AG09309 (cell line): ENCODE data around the gene SOX30.
"Not testable (repeated sequence)": the region's sequence is repeated elsewhere in the genome, so short reads cannot be mapped to it uniquely, and the experiment has no call there.

Experiments
- DNase-seq: peaks from one replicate; pipeline ENCODE4 v3.0.0-alpha.2; 2010; ENCODE audit warnings: low read depth
- H3K4me3 ChIP-seq: 2 replicates; pipeline ENCODE4 v1.5.1; 2011; ENCODE audit warnings: mild to moderate bottlenecking, low read depth, low read length, moderate library complexity; ENCODE audit not compliant: control insufficient read depth
- TF ChIP-seq, protein P1 (sequence below): IDR thresholded peaks from 2 replicates; pipeline ENCODE4 v1.5.1; 2011; ENCODE audit warnings: mild to moderate bottlenecking, low read depth, low read length, inconsistent platforms; ENCODE audit not compliant: insufficient read depth, control insufficient read depth; ENCODE audit errors: missing control alignments

SOX30 gene

DNA sequence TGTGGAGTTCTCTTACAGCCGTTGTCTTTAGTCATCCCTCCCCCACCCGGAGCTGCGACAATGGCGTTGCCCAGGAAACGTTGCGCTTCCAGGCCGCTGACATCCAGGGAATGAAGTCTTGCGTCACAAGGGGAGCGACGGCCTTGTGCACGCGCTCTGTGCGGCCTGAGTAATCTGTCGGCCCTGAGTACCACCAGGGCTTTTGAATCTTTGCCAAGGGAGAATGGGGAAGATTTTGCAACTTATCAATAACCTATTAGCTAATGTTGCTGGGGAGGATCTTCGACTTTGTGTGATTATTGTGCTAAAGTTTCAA, at the start of gene SOX30:
TSS of gene SOX30 (minus strand) at position 62 of the 316 bp plus-strand sequence. CDS start 360 bp downstream, outside the sequence.
- peak within 1 kb of the TSS; percentile 27 for H3K4me3 ChIP-seq
- TF ChIP-seq, protein P1, sequence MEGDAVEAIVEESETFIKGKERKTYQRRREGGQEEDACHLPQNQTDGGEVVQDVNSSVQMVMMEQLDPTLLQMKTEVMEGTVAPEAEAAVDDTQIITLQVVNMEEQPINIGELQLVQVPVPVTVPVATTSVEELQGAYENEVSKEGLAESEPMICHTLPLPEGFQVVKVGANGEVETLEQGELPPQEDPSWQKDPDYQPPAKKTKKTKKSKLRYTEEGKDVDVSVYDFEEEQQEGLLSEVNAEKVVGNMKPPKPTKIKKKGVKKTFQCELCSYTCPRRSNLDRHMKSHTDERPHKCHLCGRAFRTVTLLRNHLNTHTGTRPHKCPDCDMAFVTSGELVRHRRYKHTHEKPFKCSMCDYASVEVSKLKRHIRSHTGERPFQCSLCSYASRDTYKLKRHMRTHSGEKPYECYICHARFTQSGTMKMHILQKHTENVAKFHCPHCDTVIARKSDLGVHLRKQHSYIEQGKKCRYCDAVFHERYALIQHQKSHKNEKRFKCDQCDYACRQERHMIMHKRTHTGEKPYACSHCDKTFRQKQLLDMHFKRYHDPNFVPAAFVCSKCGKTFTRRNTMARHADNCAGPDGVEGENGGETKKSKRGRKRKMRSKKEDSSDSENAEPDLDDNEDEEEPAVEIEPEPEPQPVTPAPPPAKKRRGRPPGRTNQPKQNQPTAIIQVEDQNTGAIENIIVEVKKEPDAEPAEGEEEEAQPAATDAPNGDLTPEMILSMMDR = no peak
- DNase-seq = no peak

DNA sequence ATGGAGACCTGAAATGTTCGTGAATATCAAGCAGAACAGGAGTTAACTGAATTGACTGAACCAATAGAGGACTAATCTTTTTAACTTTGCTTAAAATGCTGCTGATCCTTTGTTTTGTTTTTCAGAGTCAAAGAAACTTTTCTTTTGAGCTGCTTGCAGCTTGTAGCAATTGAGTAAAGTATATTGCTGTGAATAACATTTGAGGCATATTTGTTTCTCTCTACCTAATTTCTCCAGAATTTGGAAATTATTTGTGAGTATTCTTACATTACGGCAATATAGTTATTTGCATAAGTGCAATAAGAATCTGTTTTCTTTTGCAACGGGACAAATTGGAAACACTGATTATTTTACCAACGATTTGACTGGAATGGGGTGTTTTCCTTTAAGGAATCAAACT, 46.4 kb upstream of the SOX30 start:
- DNase-seq, H3K4me3 ChIP-seq: not testable (repeated sequence)

DNA sequence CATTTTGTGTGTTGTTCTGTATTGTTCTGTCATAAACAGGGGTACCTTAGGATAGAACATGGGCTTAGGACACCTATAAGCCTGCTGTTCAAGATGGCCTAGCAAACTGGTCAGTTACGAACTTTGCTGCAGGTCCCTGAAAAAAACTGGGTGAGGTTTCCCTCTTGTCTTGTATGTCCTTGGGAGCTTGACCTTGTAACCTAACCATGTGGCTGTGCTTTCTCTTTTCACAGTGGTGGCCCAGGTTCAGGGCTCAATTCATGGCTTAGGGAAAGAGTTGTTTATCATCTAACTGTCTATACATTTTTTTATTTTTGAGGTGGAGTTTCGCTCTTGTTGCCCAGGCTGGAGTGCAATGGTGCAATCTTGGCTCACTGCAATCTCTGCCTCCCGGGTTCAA, 43.9 kb upstream of the SOX30 start:
- not testable (repeated sequence) for H3K4me3 ChIP-seq, DNase-seq

DNA sequence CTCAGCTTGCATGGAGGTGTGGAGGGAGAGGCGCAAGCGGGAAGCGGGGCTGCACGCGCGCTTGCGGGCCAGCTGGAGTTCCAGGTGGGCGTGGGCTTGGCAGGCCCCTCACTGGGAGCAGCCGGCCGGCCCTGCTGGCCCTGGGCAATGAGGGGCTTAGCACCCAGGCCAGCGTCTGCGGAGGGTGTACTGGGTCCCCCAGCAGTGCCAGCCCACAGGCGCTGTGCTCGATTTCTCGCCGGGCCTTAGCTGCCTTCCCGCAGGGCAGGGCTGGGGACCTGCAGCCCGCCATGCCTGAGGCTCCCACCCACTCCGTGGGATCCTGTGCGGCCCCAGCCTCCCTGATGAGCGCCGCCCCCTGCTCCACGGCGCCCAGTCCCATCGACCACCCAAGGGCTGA, 41.6 kb upstream of the SOX30 start:
- H3K4me3 ChIP-seq, DNase-seq: not testable (repeated sequence)

DNA sequence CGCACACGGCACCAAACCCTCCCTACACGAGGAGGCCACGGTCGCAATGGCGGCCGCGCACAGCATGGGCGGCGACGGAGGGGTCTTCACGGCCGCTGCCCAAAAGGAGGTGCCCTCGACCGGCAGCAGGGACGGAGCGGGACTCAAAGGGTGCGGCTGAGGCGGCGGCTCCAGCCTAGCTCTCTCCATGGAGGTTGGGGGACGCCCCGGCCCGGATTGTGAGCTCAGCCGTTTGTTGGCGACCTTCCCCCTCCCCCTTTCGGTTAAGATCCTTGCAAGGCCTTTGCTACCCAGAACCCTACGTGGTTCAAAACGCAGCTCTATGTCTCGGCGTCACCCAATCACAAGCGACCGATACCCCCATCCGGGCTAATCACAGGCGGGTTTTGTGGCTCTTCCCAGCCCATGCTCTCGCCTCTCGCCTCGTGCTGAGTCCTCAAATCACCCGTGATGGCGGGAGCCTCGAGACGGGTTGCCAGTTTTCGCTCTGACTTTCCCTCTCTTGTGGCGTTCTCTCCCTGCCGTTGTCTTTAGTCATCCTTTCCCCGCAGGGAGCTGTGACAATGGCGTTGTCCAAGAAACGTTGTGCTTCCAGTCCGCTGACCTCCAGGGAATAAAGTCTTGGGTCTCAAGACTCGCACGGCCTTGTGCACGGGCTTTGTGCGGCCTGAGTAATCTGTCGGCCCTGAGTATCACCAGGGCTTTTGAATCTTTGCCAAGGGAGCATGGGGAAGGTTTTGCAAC, 38.6 kb upstream of the SOX30 start:
- no peak for DNase-seq
- TF ChIP-seq, protein P1 = no peak
- H3K4me3 ChIP-seq = no peak overlapping the region

DNA sequence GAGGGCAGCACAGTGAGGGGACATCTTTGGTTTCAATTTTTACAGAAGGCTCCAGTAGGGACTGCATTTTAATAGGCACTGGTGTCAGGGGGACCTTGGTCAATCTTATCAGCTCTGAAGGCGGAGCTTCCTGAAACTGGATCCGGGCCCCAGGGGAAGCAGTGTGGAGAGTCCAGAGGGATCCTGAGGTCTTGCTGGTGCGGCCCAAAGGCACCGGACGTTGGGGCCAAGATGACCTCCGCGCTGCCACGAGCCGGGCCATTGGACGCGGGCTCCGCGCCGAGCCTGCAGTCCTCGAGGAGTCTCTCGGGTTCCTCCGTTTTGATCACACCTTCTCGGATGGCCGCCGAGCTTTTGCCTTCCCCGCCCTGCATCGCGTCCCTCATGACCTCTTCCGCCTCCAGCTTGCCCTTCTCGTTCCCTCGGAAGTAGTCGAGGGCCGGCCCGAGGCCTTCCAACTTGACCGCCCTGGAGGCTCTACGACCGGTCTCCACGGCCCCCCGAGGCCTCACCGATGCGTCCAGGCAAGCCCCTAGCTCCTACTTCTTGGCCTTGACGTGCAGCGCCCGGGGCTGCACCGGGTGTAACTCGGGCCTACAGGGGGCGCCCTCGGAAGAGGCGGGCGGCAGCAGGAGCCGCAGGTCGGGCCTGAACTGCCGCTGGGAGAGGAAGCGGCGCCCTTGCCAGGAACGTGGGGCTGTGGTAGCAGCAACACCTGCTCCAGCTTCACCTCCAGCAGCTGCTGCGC, 37.9 kb upstream of the SOX30 start:
- no peak overlapping the region for H3K4me3 ChIP-seq
- no peak for DNase-seq
- TF ChIP-seq, protein P1 = no peak

DNA sequence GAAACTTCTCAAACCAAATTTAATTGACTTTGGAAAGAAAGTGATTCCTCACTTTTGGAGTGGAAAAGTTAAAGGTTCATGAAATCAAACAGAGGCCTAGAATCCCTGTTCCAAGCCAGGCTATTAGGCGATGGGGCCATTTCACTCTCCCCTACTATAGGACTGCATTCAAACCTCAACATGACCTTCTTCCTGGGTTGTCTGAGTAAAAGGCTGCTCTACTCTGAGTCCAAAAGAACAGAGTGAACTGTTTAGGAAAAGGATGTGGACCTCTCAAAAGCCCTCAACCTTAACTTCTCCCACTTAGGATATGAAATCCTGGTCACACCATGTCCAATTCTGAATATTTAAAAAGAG, 34.9 kb upstream of the SOX30 start:
- H3K4me3 ChIP-seq = no peak overlapping the region
- TF ChIP-seq, protein P1 = no peak
- DNase-seq = no peak

DNA sequence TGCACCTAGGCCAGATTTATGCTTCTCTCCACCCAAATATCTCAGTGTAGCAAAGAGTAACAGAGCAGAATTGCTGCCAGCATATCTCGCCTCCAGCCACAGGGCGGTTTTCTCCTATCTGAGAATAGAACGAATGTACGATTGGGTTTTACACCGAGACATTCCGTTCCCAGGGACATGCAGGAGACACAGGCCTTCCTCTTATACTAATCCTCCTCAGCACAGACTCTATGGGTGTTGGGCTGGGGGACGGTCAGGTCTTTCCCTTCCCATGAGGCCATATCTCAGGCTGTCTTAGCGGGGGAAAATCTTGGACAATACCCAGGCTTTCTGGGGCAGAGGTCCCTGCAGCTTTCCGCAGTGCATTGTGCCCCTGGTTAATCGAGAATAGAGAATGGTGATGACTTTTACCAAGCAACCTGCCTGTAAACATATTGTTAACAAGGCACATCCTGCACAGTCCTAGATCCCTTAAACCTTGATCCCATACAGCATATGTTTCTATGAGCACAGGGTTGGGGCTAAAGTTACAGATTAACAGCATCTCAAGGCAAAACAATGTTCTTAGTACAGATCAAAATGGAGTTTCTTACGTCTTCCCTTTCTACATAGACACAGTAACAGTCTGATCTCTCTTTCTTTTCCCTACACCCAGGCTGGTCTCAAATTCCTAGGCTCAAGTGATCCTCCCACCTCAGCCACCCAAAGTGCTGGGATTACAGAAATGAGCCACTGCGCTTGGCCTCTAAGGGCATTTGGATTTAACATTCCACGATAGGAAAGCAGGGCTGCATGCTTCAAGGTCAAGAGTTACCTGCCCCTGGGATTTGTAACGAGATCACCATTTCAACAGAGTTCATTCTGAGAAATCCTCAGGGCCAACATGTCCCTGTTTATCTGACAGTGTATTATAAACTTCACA, 34.3 kb upstream of the SOX30 start:
- not testable (repeated sequence) for H3K4me3 ChIP-seq, DNase-seq
